ENCODE measurements around the gene ST8SIA6. TPM values are rescaled to one million over a fixed set of nuclear protein-coding genes. Genes with fewer than 3 reads are reported as not detected.

Gene ST8SIA6
- total RNA-seq, 3 donors from 2014 or later (not counting 1 experiment from before 2014, with no cell fraction given) = 12.2 to 19.7 (median 12.5) TPM

- H3K27ac Mint-ChIP-seq = no peak overlapping the region
- no peak for ATAC-seq
- Histone ChIP-seq H3K27ac (ENCODE audit: low read length) (no peak overlapping the region), H3K4me3 (ENCODE audit: low read length) (no peak overlapping the region), H3K9me3 (ENCODE audit: control insufficient read depth, insufficient read depth, low read length) (no peaks in the 10 kb centered on the region), H3K4me1 (ENCODE audit: control insufficient read depth, insufficient read depth, low read length) (peaks cover 3% of the 10 kb centered on the region), H3K36me3 (ENCODE audit: control insufficient read depth, insufficient read depth, low read length) (no peaks in the 10 kb centered on the region), H3K27me3 (ENCODE audit: control insufficient read depth, insufficient read depth, low read length) (no peaks in the 10 kb centered on the region)
- peaks cover 11 to 14% of the 10 kb centered on the region in 2 donors for H3K4me1 Mint-ChIP-seq
- no peaks in the 10 kb centered on the region for H3K27me3 Mint-ChIP-seq (ENCODE audit: low read depth in 2 of 2)
- TF ChIP-seq CTCF (IDR thresholded peaks at IDR 0.05) = no peak
- no peak for DNase-seq
- intact Hi-C loops (cut with micrococcal nuclease) = no loop called here
- H3K36me3 Mint-ChIP-seq = no peaks in the 10 kb centered on the region
- H3K4me3 Mint-ChIP-seq = no peak overlapping the region
- H3K9me3 Mint-ChIP-seq = no peaks in the 10 kb centered on the region
- 49% methylated on average over 6 of the region's 6 CpGs for WGBS (ENCODE audit: insufficient coverage)
Measured at GRCh38 chr10:17497446-17498030, 43.1 kb upstream of the ST8SIA6 start.

GRCh38 chr10:17494626-17495260, 40.3 kb upstream of the ST8SIA6 start:
- intact Hi-C loops (cut with micrococcal nuclease) = no loop called here
- no peaks in the 10 kb centered on the region for H3K36me3 ChIP-seq (ENCODE audit: control insufficient read depth, insufficient read depth, low read length)
- Mint-ChIP-seq H3K27me3 (ENCODE audit: low read depth in 2 of 2) (no peaks in the 10 kb centered on the region), H3K9me3 (no peaks in the 10 kb centered on the region), H3K36me3 (no peaks in the 10 kb centered on the region), H3K4me3 (no peak overlapping the region), H3K4me1 (peaks cover 0 to 6% of the 10 kb centered on the region in 2 donors), H3K27ac (no peak overlapping the region)
- WGBS (ENCODE audit: insufficient coverage) = 33% methylated on average over 3 of the region's 6 CpGs
- no peak overlapping the region for H3K4me3 ChIP-seq (ENCODE audit: low read length)
- no peaks in the 10 kb centered on the region for H3K27me3 ChIP-seq (ENCODE audit: control insufficient read depth, insufficient read depth, low read length)
- no peaks in the 10 kb centered on the region for H3K9me3 ChIP-seq (ENCODE audit: control insufficient read depth, insufficient read depth, low read length)
- H3K4me1 ChIP-seq (ENCODE audit: control insufficient read depth, insufficient read depth, low read length) = no peaks in the 10 kb centered on the region
- TF ChIP-seq CTCF (IDR thresholded peaks at IDR 0.05) = no peak
- no peak overlapping the region for H3K27ac ChIP-seq (ENCODE audit: low read length)
- no peak for DNase-seq
- no peak for ATAC-seq

- H3K4me3 ChIP-seq (ENCODE audit: low read length) = no peak overlapping the region
- no peaks in the 10 kb centered on the region for H3K27me3 Mint-ChIP-seq (ENCODE audit: low read depth in 2 of 2)
- H3K4me1 ChIP-seq (ENCODE audit: control insufficient read depth, insufficient read depth, low read length) = no peaks in the 10 kb centered on the region
- H3K9me3 Mint-ChIP-seq = no peaks in the 10 kb centered on the region
- no peak overlapping the region for H3K27ac Mint-ChIP-seq
- H3K36me3 ChIP-seq (ENCODE audit: control insufficient read depth, insufficient read depth, low read length) = no peaks in the 10 kb centered on the region
- no peak overlapping the region for H3K27ac ChIP-seq (ENCODE audit: low read length)
- H3K9me3 ChIP-seq (ENCODE audit: control insufficient read depth, insufficient read depth, low read length) = no peaks in the 10 kb centered on the region
- ATAC-seq (no peak), DNase-seq (no peak)
- intact Hi-C loops (cut with micrococcal nuclease) = no loop called here
- no peaks in the 10 kb centered on the region for H3K4me1 Mint-ChIP-seq
- WGBS (ENCODE audit: insufficient coverage) = 84% methylated on average over 4 of the region's 6 CpGs
- H3K36me3 Mint-ChIP-seq = no peaks in the 10 kb centered on the region
- no peaks in the 10 kb centered on the region for H3K27me3 ChIP-seq (ENCODE audit: control insufficient read depth, insufficient read depth, low read length)
- no peak for TF ChIP-seq CTCF (IDR thresholded peaks at IDR 0.05)
- H3K4me3 Mint-ChIP-seq = no peak overlapping the region
Measured at GRCh38 chr10:17488848-17489247, 34.5 kb upstream of the ST8SIA6 start.

GRCh38 chr10:17483079-17483478, 28.7 kb upstream of the ST8SIA6 start:
- Histone ChIP-seq H3K9me3 (ENCODE audit: control insufficient read depth, insufficient read depth, low read length) (peaks cover 9% of the 10 kb centered on the region), H3K4me1 (ENCODE audit: control insufficient read depth, insufficient read depth, low read length) (no peaks in the 10 kb centered on the region), H3K4me3 (ENCODE audit: low read length) (no peak overlapping the region), H3K36me3 (ENCODE audit: control insufficient read depth, insufficient read depth, low read length) (no peaks in the 10 kb centered on the region), H3K27me3 (ENCODE audit: control insufficient read depth, insufficient read depth, low read length) (no peaks in the 10 kb centered on the region), H3K27ac (ENCODE audit: low read length) (no peak overlapping the region)
- Mint-ChIP-seq H3K9me3 (peaks cover 0 to 2% of the 10 kb centered on the region in 2 donors), H3K4me3 (no peak overlapping the region), H3K4me1 (no peaks in the 10 kb centered on the region), H3K36me3 (no peaks in the 10 kb centered on the region), H3K27me3 (ENCODE audit: low read depth in 2 of 2) (no peaks in the 10 kb centered on the region), H3K27ac (no peak overlapping the region)
- WGBS (ENCODE audit: insufficient coverage) = 95% methylated on average over 6 of the region's 6 CpGs
- TF ChIP-seq CTCF (IDR thresholded peaks at IDR 0.05) = no peak
- ATAC-seq = no peak
- DNase-seq = no peak
- intact Hi-C loops (cut with micrococcal nuclease) = no loop called here

All from natural killer cell (primary cell).